ENCODE results near the gene HERC2. TPM values are rescaled to one million over a fixed set of nuclear protein-coding genes. Genes with fewer than 3 reads are reported as not detected.
"Not testable (repeated sequence)": the region's sequence is repeated elsewhere in the genome, so short reads cannot be mapped to it uniquely, and the experiment has no call there.

Gene HERC2
- total and polyA plus RNA-seq, 9 of the 15 experiments (the other 6 are each of a cell fraction or from before 2014, with no cell fraction given), result 10.6 to 84.0 (median 42.6) TPM

DNA sequence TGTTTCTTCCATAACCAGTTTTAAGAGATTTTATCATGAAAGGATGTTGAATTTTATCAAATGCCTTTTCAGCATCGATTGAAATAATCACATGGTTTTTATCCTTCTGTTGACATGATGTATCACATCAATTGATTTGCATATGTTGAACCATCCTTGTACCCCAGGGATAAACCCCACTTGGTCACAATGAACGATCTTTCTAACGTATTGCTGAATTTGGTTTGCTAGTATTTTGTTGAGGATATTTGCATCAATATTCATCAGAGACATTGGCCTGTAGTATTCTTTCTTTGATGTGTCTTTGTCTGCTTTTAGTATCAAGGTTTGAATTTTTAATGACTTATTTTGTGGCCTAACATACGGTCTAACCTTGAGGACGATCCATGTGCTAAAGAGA lies 13.3 kb downstream of the HERC2 start:
- H3K4me1 ChIP-seq (replicated peaks in 1 of 2; ENCODE audit: control insufficient read depth in 2 of 2, insufficient read depth in 2 of 2, low read length in 2 of 2); H3K4me3 ChIP-seq; CTCF ChIA-PET (ENCODE audit: low intra/inter-chr PET ratio); H3K9me1 ChIP-seq (ENCODE audit: control insufficient read depth, insufficient read depth, low read length); FAIRE-seq; H3K9me3 ChIP-seq (replicated peaks; ENCODE audit: control insufficient read depth, insufficient read depth, low read depth, low read length); H2AFZ ChIP-seq (ENCODE audit: low read depth, low read length); in situ Hi-C loops (cut with MboI); H3K27me3 ChIP-seq (ENCODE audit: control insufficient read depth in 2 of 2, insufficient read depth in 2 of 2, low read length in 2 of 2); H3K79me2 ChIP-seq (ENCODE audit: control insufficient read depth, insufficient read depth, low read length); intact Hi-C loops (cut with micrococcal nuclease); DNase-seq (ENCODE audit: extremely low read depth in 1 of 4, low spot score in 3 of 4); BruUV-seq (replicated peaks); POLR2A ChIA-PET; H3K27ac ChIP-seq (ENCODE audit: extremely low read depth, low read depth, low read length); H4K20me1 ChIP-seq (replicated peaks; ENCODE audit: control insufficient read depth, insufficient read depth, low read length); H3K9ac ChIP-seq (ENCODE audit: insufficient read depth in 1 of 2, low read depth in 2 of 2, low read length in 2 of 2); ATAC-seq; H3K4me2 ChIP-seq (ENCODE audit: insufficient read depth, low read length): not testable (repeated sequence)
- H3K36me3 ChIP-seq (ENCODE audit: control insufficient read depth, insufficient read depth, low read length), result peaks cover 16% of the 10 kb centered on the region; the same call in 1 of the 3 replicates
- TF ChIP-seq XRCC3 (IDR thresholded peaks at IDR 0.05), result peak; percentile 64; the same call in 1 of the 2 replicates
- 0 out of 2 replicates have a peak, but pooled peaks have one; percentile 29 for TF ChIP-seq TRIM28 (IDR thresholded peaks at IDR 0.05)
- TF ChIP-seq, protein P1, sequence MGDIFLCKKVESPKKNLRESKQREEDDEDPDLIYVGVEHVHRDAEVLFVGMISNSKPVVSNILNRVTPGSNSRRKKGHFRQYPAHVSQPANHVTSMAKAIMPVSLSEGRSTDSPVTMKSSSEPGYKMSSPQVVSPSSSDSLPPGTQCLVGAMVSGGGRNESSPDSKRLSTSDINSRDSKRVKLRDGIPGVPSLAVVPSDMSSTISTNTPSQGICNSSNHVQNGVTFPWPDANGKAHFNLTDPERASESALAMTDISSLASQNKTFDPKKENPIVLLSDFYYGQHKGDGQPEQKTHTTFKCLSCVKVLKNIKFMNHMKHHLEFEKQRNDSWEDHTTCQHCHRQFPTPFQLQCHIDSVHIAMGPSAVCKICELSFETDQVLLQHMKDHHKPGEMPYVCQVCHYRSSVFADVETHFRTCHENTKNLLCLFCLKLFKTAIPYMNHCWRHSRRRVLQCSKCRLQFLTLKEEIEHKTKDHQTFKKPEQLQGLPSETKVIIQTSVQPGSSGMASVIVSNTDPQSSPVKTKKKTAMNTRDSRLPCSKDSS (IDR thresholded peaks at IDR 0.05; ENCODE audit: low read depth, partially characterized antibody), result peak; percentile 82
- peak; percentile 84 for TF ChIP-seq ZNF445 (CRISPR knock-in tag; IDR thresholded peaks at IDR 0.05; ENCODE audit: low read depth)
- TF ChIP-seq, protein P2, sequence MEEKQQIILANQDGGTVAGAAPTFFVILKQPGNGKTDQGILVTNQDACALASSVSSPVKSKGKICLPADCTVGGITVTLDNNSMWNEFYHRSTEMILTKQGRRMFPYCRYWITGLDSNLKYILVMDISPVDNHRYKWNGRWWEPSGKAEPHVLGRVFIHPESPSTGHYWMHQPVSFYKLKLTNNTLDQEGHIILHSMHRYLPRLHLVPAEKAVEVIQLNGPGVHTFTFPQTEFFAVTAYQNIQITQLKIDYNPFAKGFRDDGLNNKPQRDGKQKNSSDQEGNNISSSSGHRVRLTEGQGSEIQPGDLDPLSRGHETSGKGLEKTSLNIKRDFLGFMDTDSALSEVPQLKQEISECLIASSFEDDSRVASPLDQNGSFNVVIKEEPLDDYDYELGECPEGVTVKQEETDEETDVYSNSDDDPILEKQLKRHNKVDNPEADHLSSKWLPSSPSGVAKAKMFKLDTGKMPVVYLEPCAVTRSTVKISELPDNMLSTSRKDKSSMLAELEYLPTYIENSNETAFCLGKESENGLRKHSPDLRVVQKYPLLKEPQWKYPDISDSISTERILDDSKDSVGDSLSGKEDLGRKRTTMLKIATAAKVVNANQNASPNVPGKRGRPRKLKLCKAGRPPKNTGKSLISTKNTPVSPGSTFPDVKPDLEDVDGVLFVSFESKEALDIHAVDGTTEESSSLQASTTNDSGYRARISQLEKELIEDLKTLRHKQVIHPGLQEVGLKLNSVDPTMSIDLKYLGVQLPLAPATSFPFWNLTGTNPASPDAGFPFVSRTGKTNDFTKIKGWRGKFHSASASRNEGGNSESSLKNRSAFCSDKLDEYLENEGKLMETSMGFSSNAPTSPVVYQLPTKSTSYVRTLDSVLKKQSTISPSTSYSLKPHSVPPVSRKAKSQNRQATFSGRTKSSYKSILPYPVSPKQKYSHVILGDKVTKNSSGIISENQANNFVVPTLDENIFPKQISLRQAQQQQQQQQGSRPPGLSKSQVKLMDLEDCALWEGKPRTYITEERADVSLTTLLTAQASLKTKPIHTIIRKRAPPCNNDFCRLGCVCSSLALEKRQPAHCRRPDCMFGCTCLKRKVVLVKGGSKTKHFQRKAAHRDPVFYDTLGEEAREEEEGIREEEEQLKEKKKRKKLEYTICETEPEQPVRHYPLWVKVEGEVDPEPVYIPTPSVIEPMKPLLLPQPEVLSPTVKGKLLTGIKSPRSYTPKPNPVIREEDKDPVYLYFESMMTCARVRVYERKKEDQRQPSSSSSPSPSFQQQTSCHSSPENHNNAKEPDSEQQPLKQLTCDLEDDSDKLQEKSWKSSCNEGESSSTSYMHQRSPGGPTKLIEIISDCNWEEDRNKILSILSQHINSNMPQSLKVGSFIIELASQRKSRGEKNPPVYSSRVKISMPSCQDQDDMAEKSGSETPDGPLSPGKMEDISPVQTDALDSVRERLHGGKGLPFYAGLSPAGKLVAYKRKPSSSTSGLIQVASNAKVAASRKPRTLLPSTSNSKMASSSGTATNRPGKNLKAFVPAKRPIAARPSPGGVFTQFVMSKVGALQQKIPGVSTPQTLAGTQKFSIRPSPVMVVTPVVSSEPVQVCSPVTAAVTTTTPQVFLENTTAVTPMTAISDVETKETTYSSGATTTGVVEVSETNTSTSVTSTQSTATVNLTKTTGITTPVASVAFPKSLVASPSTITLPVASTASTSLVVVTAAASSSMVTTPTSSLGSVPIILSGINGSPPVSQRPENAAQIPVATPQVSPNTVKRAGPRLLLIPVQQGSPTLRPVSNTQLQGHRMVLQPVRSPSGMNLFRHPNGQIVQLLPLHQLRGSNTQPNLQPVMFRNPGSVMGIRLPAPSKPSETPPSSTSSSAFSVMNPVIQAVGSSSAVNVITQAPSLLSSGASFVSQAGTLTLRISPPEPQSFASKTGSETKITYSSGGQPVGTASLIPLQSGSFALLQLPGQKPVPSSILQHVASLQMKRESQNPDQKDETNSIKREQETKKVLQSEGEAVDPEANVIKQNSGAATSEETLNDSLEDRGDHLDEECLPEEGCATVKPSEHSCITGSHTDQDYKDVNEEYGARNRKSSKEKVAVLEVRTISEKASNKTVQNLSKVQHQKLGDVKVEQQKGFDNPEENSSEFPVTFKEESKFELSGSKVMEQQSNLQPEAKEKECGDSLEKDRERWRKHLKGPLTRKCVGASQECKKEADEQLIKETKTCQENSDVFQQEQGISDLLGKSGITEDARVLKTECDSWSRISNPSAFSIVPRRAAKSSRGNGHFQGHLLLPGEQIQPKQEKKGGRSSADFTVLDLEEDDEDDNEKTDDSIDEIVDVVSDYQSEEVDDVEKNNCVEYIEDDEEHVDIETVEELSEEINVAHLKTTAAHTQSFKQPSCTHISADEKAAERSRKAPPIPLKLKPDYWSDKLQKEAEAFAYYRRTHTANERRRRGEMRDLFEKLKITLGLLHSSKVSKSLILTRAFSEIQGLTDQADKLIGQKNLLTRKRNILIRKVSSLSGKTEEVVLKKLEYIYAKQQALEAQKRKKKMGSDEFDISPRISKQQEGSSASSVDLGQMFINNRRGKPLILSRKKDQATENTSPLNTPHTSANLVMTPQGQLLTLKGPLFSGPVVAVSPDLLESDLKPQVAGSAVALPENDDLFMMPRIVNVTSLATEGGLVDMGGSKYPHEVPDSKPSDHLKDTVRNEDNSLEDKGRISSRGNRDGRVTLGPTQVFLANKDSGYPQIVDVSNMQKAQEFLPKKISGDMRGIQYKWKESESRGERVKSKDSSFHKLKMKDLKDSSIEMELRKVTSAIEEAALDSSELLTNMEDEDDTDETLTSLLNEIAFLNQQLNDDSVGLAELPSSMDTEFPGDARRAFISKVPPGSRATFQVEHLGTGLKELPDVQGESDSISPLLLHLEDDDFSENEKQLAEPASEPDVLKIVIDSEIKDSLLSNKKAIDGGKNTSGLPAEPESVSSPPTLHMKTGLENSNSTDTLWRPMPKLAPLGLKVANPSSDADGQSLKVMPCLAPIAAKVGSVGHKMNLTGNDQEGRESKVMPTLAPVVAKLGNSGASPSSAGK (IDR thresholded peaks at IDR 0.05), result peak; percentile 62; the same call in 1 of the 2 replicates
- TF ChIP-seq TRIM24 (IDR thresholded peaks at IDR 0.05), result 0 out of 4 replicates have a peak, but pooled peaks of 1 of the 2 experiments have one; percentile 15
- peak; percentile 63; the same call in 1 of the 2 replicates for TF ChIP-seq ZNF324 (CRISPR knock-in tag; IDR thresholded peaks at IDR 0.05)
- WGBS (ENCODE audit: insufficient coverage, low coverage, missing lambda C conversion rate), result 95% methylated on average over 5 of the region's 5 CpGs
